Spleen (tissue), 11 donors: ENCODE data around the gene SV2B. TPM values are rescaled to one million over a fixed set of nuclear protein-coding genes. Genes with fewer than 3 reads are reported as not detected.
A peak's percentile ranks its signal among the peaks of the same experiment; 100 is the strongest.

Experiments
- DNase-seq: peaks from one replicate; pipeline ENCODE4 v3.0.0-alpha.2; 2020
- H3K27ac ChIP-seq, 8 donors: fragments of 200-600 bp; sonication (generic) in 7 of 8; 1 replicate in 4 of 8; 2 replicates in 4 of 8; pipeline versions ENCODE4 v1.5.0 to v1.8.0; 2016 to 2021; ENCODE audit warnings: inconsistent platforms in 4 of 8, mild to moderate bottlenecking in 4 of 8, moderate library complexity in 1 of 8
- H3K27me3 ChIP-seq, 7 donors: fragments of 200-600 bp; sonication (generic) in 6 of 7; replicated peaks in 1 of 7; 1 replicate in 4 of 7; 2 replicates in 3 of 7; pipeline versions ENCODE4 v1.5.0 to v1.8.0; 2016 to 2021; ENCODE audit warnings: inconsistent platforms in 3 of 7, mild to moderate bottlenecking in 1 of 7
- H3K36me3 ChIP-seq, 6 donors: fragments of 200-600 bp; sonication (generic) in 5 of 6; 1 replicate in 4 of 6; 2 replicates in 2 of 6; pipeline versions ENCODE4 v1.5.0 to v1.8.0; 2016 to 2021; ENCODE audit warnings: inconsistent platforms in 2 of 6
- H3K4me1 ChIP-seq, 6 donors: fragments of 200-600 bp; sonication (generic) in 5 of 6; 1 replicate in 3 of 6; 2 replicates in 3 of 6; pipeline versions ENCODE4 v1.5.0 to v1.8.0; 2016 to 2021; ENCODE audit warnings: inconsistent platforms in 3 of 6
- H3K4me3 ChIP-seq, 8 donors: fragments of 200-600 bp; sonication (generic) in 7 of 8; 1 replicate in 4 of 8; 2 replicates in 4 of 8; pipeline versions ENCODE4 v1.5.0 to v1.8.0; 2016 to 2021; ENCODE audit warnings: inconsistent platforms in 4 of 8, mild to moderate bottlenecking in 4 of 8, moderate library complexity in 2 of 8
- H3K9me3 ChIP-seq, 8 donors: fragments of 200-600 bp; sonication (generic) in 7 of 8; 1 replicate in 4 of 8; 2 replicates in 4 of 8; pipeline versions ENCODE4 v1.5.0 to v1.8.0; 2016 to 2021; ENCODE audit warnings: inconsistent platforms in 4 of 8
- CTCF ChIP-seq, 11 experiments: fragments of 200-600 bp in 7 of 11; fragments of 450-650 bp in 4 of 11; sonication (generic) in 4 of 11; IDR thresholded peaks in 8 of 11; conservative IDR thresholded peaks in 3 of 11; 1 replicate in 7 of 11; 2 replicates in 4 of 11; pipeline versions ENCODE4 v1.4.0 to v1.8.0; 2016 to 2021; ENCODE audit warnings: antibody characterized with exemption in 11 of 11, inconsistent platforms in 4 of 11, mild to moderate bottlenecking in 1 of 11
- POLR2A ChIP-seq, 3 donors: fragments of 450-650 bp; IDR thresholded peaks; one replicate each; pipeline ENCODE4 v1.5.1; 2017; ENCODE audit warnings: antibody characterized with exemption in 3 of 3, mild to moderate bottlenecking in 1 of 3
- POLR2AphosphoS5 ChIP-seq, 3 donors: sonication (generic); formaldehyde crosslinking; IDR thresholded peaks; one replicate each; pipeline ENCODE4 v1.5.1; 2017; ENCODE audit warnings: antibody characterized with exemption in 3 of 3
- WGBS, 5 donors: extraction: QIAGEN DNeasy Blood & Tissue Kit in 3 of 5; methylation state at CpG; one replicate each; pipeline versions ENCODE4 v1.1.5 to v1.1.7; 2013 to 2018; 5-methylcytosine and 5-hydroxymethylcytosine counted together
- intact Hi-C: fragments of 100-400 bp; cut with DNase I; formaldehyde crosslinking; loops from one replicate; pipeline ENCODE4 v1.15.0; 2023; ENCODE audit warnings: low total_unique reads
- polyA plus RNA-seq, 3 donors: library from polyadenylated mRNA; stranded (reverse); fragments of 200-250 nt; gene quantifications; one replicate each; pipeline ENCODE4 v1.2.1, GENCODE V29; 2013
- total RNA-seq, 7 donors: library from RNA; depleted of rRNA in 3 of 7; stranded (reverse); fragments of >200 nt in 3 of 7; fragmentation: NEBNext Ultra II Directional in 4 of 7; extraction: Animal tissue kit (Norgen Biotek cat#: 25700) in 4 of 7; gene quantifications; one replicate each; pipeline versions ENCODE4 v1.1.0 to v1.2.1, GENCODE V29; 2016 to 2021
- donor health status: healthy with polysubstance abuse.
- donor health status: DM: no; HTN: no; CAD: no; lungs with moderate emphysema.
- donor health status: DM: no; HTN: no; CAD: no.
- donor health status: Bipolar disorder and iron deficiency.
- donor health status: healthy.
- donor health status: DM: no; HTN: no; CAD: no.
- donor health status: DM: yes; HTN: yes; CAD: no.

The SV2B gene
- total and polyA plus RNA-seq, 10 donors: 0.07 to 1.2 (median 0.48) TPM

- Histone ChIP-seq H3K36me3 (no peaks in the 10 kb centered on the region), H3K9me3 (no peaks in the 10 kb centered on the region), H3K27me3 (peaks cover 0 to 20% (median 2%) of the 10 kb centered on the region in 7 donors), H3K4me3 (no peak overlapping the region), H3K27ac (no peak overlapping the region), H3K4me1 (peaks cover 0 to 20% (median 3%) of the 10 kb centered on the region in 6 donors)
- no peak for DNase-seq
- TF ChIP-seq CTCF (IDR thresholded peaks at IDR 0.05 in 8 of 11, conservative IDR thresholded peaks at IDR 0.05 in 3 of 11) (no peak), POLR2A (IDR thresholded peaks at IDR 0.05) (no peak), POLR2AphosphoS5 (IDR thresholded peaks at IDR 0.05) (no peak)
- intact Hi-C loops: loop anchor here (10.0 kb wide), 1 partner anchor 301 kb away; no protein-coding TSS in a partner anchor
- 80 to 87% (median 82%) methylated on average over 4 of the region's 4 CpGs for WGBS, 5 donors
Observed at GRCh38 chr15:91265416-91265940, 165.4 kb downstream of the SV2B start.

DNA sequence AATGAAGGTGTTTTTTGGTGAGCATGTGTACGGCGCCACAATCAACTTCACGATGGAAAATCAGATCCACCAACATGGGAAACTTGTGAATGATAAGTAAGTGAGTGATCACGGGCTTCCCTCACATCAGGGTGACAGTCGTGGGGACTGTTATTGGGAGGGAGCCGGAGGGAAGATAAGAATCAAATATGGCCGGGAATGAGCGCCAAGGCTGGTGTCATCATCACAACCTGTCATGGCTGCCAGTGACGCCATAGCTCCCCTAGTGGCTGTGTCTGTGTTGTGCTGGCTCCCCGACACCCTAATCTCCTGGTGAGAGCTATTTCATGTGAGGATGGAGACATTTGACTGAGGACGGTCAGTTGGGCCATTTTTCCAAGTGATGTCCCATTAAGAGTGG, 168.5 kb downstream of the SV2B start:
- Histone ChIP-seq H3K36me3 (no peaks in the 10 kb centered on the region), H3K9me3 (no peaks in the 10 kb centered on the region), H3K4me3 (no peak overlapping the region), H3K4me1 (peaks cover 0 to 26% (median 10%) of the 10 kb centered on the region in 6 donors), H3K27ac (no peak overlapping the region), H3K27me3 (peaks cover 0 to 39% (median 0%) of the 10 kb centered on the region in 7 donors)
- WGBS, 5 donors: 87 to 94% (median 90%) methylated on average over 10 to 11 of the region's 11 CpGs
- no peak for DNase-seq
- TF ChIP-seq POLR2A (IDR thresholded peaks at IDR 0.05): no peak
- TF ChIP-seq POLR2AphosphoS5 (IDR thresholded peaks at IDR 0.05): no peak
- peak in 1 of 11 experiments; percentile 23 for TF ChIP-seq CTCF (IDR thresholded peaks at IDR 0.05 in 8 of 11, conservative IDR thresholded peaks at IDR 0.05 in 3 of 11)
- intact Hi-C loops: loop anchor here (10.0 kb wide), 1 partner anchor 304 kb away; no protein-coding TSS in a partner anchor

GRCh38 chr15:91270747-91271146, 170.7 kb downstream of the SV2B start:
- Histone ChIP-seq H3K4me1 (peaks cover 0 to 7% (median 6%) of the 10 kb centered on the region in 6 donors), H3K27me3 (peaks cover 0 to 40% (median 0%) of the 10 kb centered on the region in 7 donors), H3K9me3 (peaks cover 0 to 4% (median 2%) of the 10 kb centered on the region in 8 donors), H3K36me3 (no peaks in the 10 kb centered on the region), H3K4me3 (no peak overlapping the region), H3K27ac (no peak overlapping the region)
- TF ChIP-seq CTCF (IDR thresholded peaks at IDR 0.05 in 8 of 11, conservative IDR thresholded peaks at IDR 0.05 in 3 of 11) (no peak), POLR2AphosphoS5 (IDR thresholded peaks at IDR 0.05) (no peak), POLR2A (IDR thresholded peaks at IDR 0.05) (no peak)
- WGBS, 5 donors: 77 to 90% (median 85%) methylated on average over 15 of the region's 15 CpGs
- intact Hi-C loops: loop anchor here (5.0 kb wide), 1 partner anchor 213 kb away; no protein-coding TSS in a partner anchor
- DNase-seq: no peak

GRCh38 chr15:91271565-91272153, 171.6 kb downstream of the SV2B start:
- DNase-seq: no peak
- H3K4me3 ChIP-seq: no peak overlapping the region
- 2 to 7% (median 4%) methylated on average over 8 of the region's 8 CpGs for WGBS, 5 donors
- no peak for TF ChIP-seq POLR2AphosphoS5 (IDR thresholded peaks at IDR 0.05)
- TF ChIP-seq CTCF (IDR thresholded peaks at IDR 0.05 in 8 of 11, conservative IDR thresholded peaks at IDR 0.05 in 3 of 11): peak; percentile 46 to 90 (median 79)
- no peak overlapping the region for H3K27ac ChIP-seq
- H3K27me3 ChIP-seq: peaks cover 0 to 34% (median 0%) of the 10 kb centered on the region in 7 donors
- intact Hi-C loops: loop anchor here (5.0 kb wide), 1 partner anchor 214 kb away; no protein-coding TSS in a partner anchor
- H3K36me3 ChIP-seq: no peaks in the 10 kb centered on the region
- peaks cover 0 to 7% (median 6%) of the 10 kb centered on the region in 6 donors for H3K4me1 ChIP-seq
- H3K9me3 ChIP-seq: peaks cover 0 to 12% (median 10%) of the 10 kb centered on the region in 8 donors
